Measurements from ENCODE around the gene SNX33.
"Not testable (repeated sequence)": the region's sequence is repeated elsewhere in the genome, so short reads cannot be mapped to it uniquely, and the experiment has no call there.

The SNX33 gene

DNA sequence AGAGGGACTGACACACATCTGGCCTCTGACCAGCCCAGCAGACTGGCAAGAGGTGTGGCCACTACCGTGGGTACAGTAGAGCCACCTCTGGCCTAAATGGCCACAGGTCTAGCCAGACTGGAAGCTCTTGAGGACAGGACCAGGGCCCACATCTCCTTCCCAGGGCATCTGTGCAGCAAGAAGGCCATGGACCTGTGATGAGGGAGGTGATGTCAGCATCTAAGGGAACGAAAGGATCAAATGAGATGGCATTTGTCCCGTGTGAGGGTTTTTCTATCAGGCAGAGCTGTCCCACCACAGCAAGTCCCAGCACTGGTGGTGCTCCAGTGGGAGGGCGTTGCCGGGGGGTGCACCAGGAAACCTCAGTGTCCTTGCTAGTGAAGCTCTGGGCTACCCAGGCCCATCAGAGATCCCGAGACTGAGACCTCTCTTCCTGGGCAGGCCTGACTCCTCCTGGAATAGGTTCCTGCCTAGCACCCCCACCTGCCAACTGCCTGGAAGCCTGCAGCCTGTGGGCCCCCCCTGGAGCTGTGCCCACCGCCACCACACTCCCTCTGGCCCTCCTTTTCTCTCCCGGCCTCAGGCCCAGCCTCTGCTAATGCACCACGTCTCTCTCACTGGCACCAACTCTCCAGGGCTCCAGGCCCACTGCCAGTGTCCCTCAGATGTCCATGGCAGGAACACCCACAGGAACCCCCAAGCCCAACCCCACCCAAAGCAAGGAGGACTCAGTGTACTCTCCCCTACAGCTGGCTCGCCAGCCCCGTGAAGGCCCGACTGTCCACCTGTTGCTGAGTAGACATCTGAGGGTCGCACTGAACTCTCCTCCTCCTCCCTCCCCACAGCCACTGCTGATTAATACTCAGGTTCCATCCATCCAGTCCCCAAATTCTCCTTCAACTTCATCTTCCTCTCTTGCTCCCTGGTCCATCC is 53.6 kb downstream of the SNX33 start:
- DNase-seq: not testable (repeated sequence)

DNA sequence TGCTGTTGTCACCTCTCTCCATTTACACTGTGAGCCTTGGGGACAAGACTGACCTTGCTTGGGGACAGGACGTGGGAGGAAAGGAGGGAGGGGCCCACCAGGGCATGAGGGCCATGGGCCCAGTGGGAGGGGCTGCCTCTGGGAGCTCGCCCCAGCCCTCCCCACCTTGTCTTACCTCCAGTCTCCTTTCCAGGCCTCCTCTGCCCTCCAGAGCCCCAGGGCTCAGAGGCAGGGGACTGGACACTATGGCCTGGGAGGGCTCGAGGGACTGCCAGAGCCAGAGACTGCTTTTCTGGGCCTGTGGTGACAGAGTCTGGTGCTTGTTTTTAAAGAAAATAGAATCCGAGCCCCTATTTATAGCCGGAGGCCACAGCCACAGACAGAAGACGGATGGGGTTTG is 54.7 kb downstream of the SNX33 start:
- DNase-seq: no peak

- DNase-seq: not testable (repeated sequence)
Measured at GRCh38 chr15:75703440-75704262, 55.9 kb downstream of the SNX33 start.

- no peak for DNase-seq
Measured at GRCh38 chr15:75704263-75704615, 56.5 kb downstream of the SNX33 start.

DNA sequence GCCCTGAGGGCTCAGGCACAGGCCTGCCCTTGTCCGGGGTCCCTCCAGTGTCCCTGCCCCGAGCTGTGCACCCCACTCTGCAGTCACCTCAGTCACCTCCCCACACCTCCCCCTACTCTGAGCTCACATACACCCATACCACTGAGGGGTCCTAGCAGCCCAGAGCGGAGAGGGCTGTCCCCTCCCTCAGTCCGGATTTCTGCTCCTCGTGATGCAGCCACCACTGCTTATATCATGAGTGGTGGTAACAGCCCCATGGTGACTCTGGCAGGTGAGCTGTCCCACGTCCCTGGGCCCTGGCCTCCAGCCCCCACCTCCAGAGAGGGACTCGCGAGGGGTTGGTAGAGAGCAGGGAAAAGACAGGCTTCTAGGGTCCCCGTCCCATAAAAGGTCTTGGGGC is 56.9 kb downstream of the SNX33 start:
- DNase-seq: no peak

- DNase-seq: not testable (repeated sequence)
Measured at GRCh38 chr15:75705375-75705774, 57.7 kb downstream of the SNX33 start.

DNA sequence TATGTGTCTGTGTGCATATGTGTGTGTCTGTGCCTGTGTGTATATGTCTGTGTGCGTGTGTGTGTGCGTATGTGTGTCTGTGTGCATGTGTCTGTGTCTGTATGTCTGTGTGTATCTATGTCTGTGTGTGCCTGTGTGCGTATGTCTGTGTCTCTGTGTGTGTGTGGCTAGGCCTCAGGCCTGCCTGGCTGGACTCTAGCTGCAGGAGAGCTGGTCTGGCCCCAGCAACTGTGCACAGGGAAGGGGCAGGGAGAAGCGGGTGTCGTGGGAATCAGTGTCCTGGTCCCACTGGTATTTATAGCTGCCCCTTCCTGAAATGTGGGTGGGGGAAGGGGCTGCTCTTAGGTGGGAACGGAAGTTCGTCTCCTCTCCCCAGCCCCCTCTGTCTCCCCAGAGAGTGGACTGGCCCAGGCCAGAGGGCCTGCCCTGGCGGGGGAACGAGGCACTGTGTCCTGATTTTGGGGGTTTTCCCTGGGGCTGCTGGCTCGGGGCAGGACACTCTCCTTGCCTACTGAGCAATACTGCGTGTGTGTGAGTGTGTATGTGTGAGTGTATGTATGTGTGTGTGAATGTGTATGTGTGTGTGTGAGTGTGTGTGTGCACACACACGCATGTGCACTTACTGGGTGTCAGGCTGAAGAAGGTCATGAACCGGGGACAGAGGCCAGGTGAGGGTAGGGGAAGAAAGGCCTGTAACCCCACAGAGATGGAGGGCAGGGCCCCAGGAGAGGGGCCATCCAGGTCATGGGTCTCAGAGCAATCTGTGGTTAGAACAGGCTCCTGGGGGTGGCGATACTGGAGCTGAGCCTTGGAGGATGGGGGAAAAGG is 58.4 kb downstream of the SNX33 start:
- no peak for DNase-seq

GRCh38 chr15:75706682-75706954 is 58.9 kb downstream of the SNX33 start:
- DNase-seq: no peak

- DNase-seq: not testable (repeated sequence)
Measured at GRCh38 chr15:75709458-75709857, 61.7 kb downstream of the SNX33 start.

DNA sequence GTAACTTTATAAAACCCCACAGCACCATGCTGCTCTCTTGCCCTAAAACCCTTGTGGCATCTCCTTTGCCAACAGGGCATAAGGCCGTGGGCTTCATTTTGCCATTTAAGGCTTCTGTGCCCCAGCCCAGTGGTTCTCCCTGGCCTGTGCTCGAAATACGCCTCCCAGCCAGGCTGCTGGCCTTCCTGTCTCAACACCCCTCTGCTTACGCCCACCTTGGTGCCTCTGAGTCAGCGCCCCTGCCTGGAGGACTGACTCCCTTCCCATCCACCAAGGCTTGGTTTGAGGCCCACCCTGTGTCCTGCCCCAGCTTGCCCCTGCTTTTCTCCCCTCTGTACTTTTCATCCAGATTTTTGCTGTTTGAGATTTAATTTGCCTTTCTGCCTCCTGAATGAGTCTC is 63.2 kb downstream of the SNX33 start:
- DNase-seq: not testable (repeated sequence)

DNA sequence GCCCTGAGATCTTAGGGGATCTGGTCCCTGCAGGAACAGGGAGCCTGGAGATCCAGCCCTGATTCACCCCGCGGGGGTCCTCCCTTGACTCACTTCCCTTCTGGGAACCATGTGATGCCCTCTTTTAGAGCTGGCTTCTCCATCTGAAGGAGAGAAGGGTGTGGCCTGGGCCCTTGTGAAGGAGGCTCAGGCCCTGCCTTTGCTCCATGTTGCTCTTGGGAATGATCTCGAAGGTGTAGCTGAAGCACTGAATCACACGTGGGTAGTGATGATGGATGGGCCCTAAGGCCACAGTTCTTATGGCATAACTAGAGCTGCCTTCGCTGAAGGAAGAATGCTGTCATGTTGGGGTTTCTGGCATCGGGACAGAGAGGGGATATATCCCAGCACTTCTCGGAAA is 63.8 kb downstream of the SNX33 start:
- DNase-seq: not testable (repeated sequence)
